AG04449 (cell line): ENCODE data around the gene TRIM4.
"Not testable (repeated sequence)": the region's sequence is repeated elsewhere in the genome, so short reads cannot be mapped to it uniquely, and the experiment has no call there.

Experiments used
- CTCF ChIA-PET: fragments of 350-600 bp; formaldehyde crosslinking; extraction: SDS; loops from one replicate; lab custom pipeline; 2021; ENCODE audit warnings: antibody characterized with exemption; lab: Yijun Ruan, JAX
- POLR2A ChIA-PET: fragments of 400-600, 350-600 bp; formaldehyde crosslinking; extraction: SDS; loops from one replicate; lab custom pipeline; 2020; ENCODE audit warnings: antibody characterized with exemption, inconsistent platforms; lab: Yijun Ruan, JAX
- DNase-seq: peaks from one replicate; pipeline ENCODE4 v3.0.0-alpha.2; 2010; ENCODE audit warnings: low read depth, low spot score
- H3K4me3 ChIP-seq: 2 replicates; pipeline ENCODE4 v1.5.1; 2011; ENCODE audit warnings: low read depth, mild to moderate bottlenecking, control low read depth, low read length
- TF ChIP-seq, protein P1 (sequence below): IDR thresholded peaks from one replicate; pipeline ENCODE4 v1.5.1; 2011; ENCODE audit warnings: mild to moderate bottlenecking, moderate library complexity, low read length, control low read depth, inconsistent platforms; ENCODE audit not compliant: insufficient read depth; ENCODE audit errors: missing control alignments

TRIM4 gene

DNA sequence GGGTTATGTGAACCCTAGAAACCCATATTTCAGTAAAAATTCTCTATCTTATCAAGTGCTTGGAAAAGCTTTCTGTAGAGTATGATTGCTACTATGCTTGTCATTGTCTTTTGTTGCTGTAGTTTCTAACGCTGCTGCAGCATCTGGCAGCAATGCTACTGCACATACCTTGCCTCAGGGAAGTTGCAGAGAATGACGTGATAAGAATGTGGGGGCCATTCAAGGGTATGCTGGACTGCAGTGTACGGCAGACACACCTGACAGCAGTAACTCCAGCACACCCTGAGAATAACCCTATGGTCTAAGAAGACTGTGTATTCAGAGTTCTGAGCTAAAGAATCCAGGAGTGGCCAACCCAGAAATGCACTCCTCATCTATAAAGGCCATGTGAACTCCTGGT, 20.5 kb downstream of the TRIM4 start:
- H3K4me3 ChIP-seq = no peak overlapping the region
- CTCF ChIA-PET = interaction anchor here (1.4 to 2.6 kb wide), 3 partner anchors 13 to 81 kb away, joined by 3 to 9 read pairs (median 5); no protein-coding TSS in a partner anchor
- TF ChIP-seq, protein P1, sequence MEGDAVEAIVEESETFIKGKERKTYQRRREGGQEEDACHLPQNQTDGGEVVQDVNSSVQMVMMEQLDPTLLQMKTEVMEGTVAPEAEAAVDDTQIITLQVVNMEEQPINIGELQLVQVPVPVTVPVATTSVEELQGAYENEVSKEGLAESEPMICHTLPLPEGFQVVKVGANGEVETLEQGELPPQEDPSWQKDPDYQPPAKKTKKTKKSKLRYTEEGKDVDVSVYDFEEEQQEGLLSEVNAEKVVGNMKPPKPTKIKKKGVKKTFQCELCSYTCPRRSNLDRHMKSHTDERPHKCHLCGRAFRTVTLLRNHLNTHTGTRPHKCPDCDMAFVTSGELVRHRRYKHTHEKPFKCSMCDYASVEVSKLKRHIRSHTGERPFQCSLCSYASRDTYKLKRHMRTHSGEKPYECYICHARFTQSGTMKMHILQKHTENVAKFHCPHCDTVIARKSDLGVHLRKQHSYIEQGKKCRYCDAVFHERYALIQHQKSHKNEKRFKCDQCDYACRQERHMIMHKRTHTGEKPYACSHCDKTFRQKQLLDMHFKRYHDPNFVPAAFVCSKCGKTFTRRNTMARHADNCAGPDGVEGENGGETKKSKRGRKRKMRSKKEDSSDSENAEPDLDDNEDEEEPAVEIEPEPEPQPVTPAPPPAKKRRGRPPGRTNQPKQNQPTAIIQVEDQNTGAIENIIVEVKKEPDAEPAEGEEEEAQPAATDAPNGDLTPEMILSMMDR = no peak
- DNase-seq = no peak
- POLR2A ChIA-PET = no interaction called here

DNA sequence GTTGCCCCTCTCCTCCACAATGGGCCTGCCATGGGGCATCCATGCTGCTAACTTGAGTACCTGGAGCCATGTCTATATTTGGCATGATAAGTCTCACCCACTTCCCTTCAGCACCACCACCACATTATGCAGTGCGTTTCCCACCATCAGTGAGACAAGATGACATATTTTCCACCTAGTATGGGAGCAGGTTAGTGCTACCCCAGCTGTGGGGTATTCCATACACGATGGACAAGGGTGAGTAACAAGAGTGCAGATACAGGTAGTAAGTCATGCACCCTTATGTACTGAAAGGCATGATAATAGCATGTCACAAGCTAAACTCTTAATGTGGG, 21.3 kb downstream of the TRIM4 start:
- TF ChIP-seq, protein P1 = no peak
- ChIA-PET CTCF (interaction anchor here (1.4 to 2.6 kb wide), 3 partner anchors 14 to 82 kb away, joined by 3 to 9 read pairs (median 5); no protein-coding TSS in a partner anchor), POLR2A (no interaction called here)
- DNase-seq = no peak
- no peak overlapping the region for H3K4me3 ChIP-seq

- POLR2A ChIA-PET = no interaction called here
- no peak for DNase-seq
- no peak overlapping the region for H3K4me3 ChIP-seq
- TF ChIP-seq, protein P1 = no peak
- CTCF ChIA-PET = interaction anchor here (1.4 to 2.6 kb wide), 4 partner anchors 14 to 82 kb away, joined by 3 to 9 read pairs (median 5); no protein-coding TSS in a partner anchor
These were observed 21.9 kb downstream of the TRIM4 start for GRCh38 chr7:99897322-99898022.

GRCh38 chr7:99894738-99895137, 24.6 kb downstream of the TRIM4 start:
- no peak overlapping the region for H3K4me3 ChIP-seq
- no peak for DNase-seq
- ChIA-PET CTCF (interaction anchor here (0.6 to 1.0 kb wide), 2 partner anchors 19 to 55 kb away, joined by 3 read pairs; no protein-coding TSS in a partner anchor), POLR2A (no interaction called here)
- TF ChIP-seq, protein P1 = no peak

DNA sequence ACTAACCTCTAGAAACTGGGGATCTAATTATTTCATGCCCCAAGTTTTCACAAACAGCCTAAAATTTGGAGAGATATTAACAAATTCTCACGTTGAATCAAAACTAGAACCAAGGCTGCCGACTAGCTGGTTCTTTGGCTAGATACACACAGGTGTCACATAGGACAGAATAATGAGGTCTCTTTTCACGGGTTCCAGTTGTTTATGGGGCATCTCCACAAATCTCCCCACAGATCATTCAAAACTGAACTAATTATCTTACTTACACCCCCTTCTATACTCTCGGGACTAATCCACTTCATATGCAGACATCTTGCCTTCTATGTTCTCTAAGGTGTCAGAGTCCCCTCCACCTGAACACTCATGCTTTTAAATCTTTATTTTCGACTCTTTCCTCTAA, 26.1 kb downstream of the TRIM4 start:
- POLR2A ChIA-PET = no interaction called here
- TF ChIP-seq, protein P1 = no peak
- no peak overlapping the region for H3K4me3 ChIP-seq
- DNase-seq = no peak
- CTCF ChIA-PET = no interaction called here

- DNase-seq, CTCF ChIA-PET, H3K4me3 ChIP-seq: not testable (repeated sequence)
- POLR2A ChIA-PET = interaction anchor here (0.7 kb wide), 1 partner anchor 73 kb away, joined by 3 read pairs; no protein-coding TSS in a partner anchor
These were observed 29.0 kb downstream of the TRIM4 start for GRCh38 chr7:99890348-99890747.

DNA sequence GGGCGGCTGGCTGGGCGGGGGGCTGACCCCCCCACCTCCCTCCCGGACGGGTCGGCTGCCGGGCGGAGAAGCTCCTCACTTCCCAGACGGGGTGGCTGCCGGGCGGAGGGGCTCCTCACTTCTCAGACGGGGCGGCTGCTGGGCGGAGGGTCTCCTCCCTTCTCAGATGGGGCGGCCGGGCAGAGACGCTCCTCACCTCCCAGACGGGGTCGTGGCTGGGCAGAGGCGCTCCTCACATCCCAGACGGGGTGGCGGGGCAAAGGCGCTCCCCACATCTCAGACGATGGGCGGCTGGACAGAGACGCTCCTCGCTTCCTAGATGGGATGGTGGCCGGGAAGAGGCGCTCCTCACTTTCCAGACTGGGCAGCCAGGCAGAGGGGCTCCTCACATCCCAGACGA, 31.0 kb downstream of the TRIM4 start:
- H3K4me3 ChIP-seq, CTCF ChIA-PET, DNase-seq, POLR2A ChIA-PET: not testable (repeated sequence)
